Activated T-helper 9 cell treated with anti-CD3 and anti-CD28 coated beads, Interleukin-2, amount 50 U/mL, for 16 hours (primary cell): Measurements from ENCODE around the gene ARF4.
"Not testable (repeated sequence)": the region's sequence is repeated elsewhere in the genome, so short reads cannot be mapped to it uniquely, and the experiment has no call there.

Experiments used
- DNase-seq: peaks from one replicate; pipeline ENCODE4 v3.0.0-alpha.2; 2020; ENCODE audit warnings: low read depth

Gene ARF4

GRCh38 chr3:57597127-57597923 is at the start of gene ARF4:
ARF4 (minus strand) TSS chr3:57597344; CDS start chr3:57597140, 204 bp downstream.
- peak; percentile 99 for DNase-seq

- DNase-seq, result no peak
Observed at GRCh38 chr3:57646723-57647122, 49.6 kb upstream of the ARF4 start.

- no peak for DNase-seq
Observed at GRCh38 chr3:57644740-57645139, 47.6 kb upstream of the ARF4 start.

GRCh38 chr3:57637391-57637790 is 40.2 kb upstream of the ARF4 start:
- no peak for DNase-seq

GRCh38 chr3:57634259-57634658 is 37.1 kb upstream of the ARF4 start:
- not testable (repeated sequence) for DNase-seq

- DNase-seq, result no peak
Observed at GRCh38 chr3:57627976-57628375, 30.8 kb upstream of the ARF4 start.

- DNase-seq, result no peak
Observed at GRCh38 chr3:57624801-57625200, 27.7 kb upstream of the ARF4 start.

GRCh38 chr3:57622362-57622761 is 25.2 kb upstream of the ARF4 start:
- DNase-seq, result no peak

- DNase-seq, result no peak
Observed at GRCh38 chr3:57617739-57618138, 20.6 kb upstream of the ARF4 start.

- DNase-seq, result no peak
Observed at GRCh38 chr3:57616233-57616632, 19.1 kb upstream of the ARF4 start.

GRCh38 chr3:57611870-57612269 is 14.7 kb upstream of the ARF4 start:
- not testable (repeated sequence) for DNase-seq

- no peak for DNase-seq
Observed at GRCh38 chr3:57605683-57606082, 8.5 kb upstream of the ARF4 start.

GRCh38 chr3:57604971-57605370 is 7.8 kb upstream of the ARF4 start:
- no peak for DNase-seq

GRCh38 chr3:57600195-57600594 is 3.1 kb upstream of the ARF4 start:
- DNase-seq, result no peak

GRCh38 chr3:57598765-57599360 is 1.7 kb upstream of the ARF4 start:
- no peak for DNase-seq

GRCh38 chr3:57596495-57597126 is 533 bp downstream of the ARF4 start:
- DNase-seq, result peak; percentile 49

- DNase-seq, result no peak
Observed at GRCh38 chr3:57594576-57594975, 2.6 kb downstream of the ARF4 start.

- no peak for DNase-seq
Observed at GRCh38 chr3:57594144-57594543, 3.0 kb downstream of the ARF4 start.

- no peak for DNase-seq
Observed at GRCh38 chr3:57592306-57592705, 4.8 kb downstream of the ARF4 start.

GRCh38 chr3:57587905-57588304 is 9.2 kb downstream of the ARF4 start:
- no peak for DNase-seq

- DNase-seq, result no peak
Observed at GRCh38 chr3:57586778-57587177, 10.4 kb downstream of the ARF4 start.

GRCh38 chr3:57583544-57583943 is 13.6 kb downstream of the ARF4 start:
- no peak for DNase-seq

GRCh38 chr3:57582474-57583168 is 14.5 kb downstream of the ARF4 start:
- no peak for DNase-seq
